ENCODE results near the gene CCDC40.

DNA sequence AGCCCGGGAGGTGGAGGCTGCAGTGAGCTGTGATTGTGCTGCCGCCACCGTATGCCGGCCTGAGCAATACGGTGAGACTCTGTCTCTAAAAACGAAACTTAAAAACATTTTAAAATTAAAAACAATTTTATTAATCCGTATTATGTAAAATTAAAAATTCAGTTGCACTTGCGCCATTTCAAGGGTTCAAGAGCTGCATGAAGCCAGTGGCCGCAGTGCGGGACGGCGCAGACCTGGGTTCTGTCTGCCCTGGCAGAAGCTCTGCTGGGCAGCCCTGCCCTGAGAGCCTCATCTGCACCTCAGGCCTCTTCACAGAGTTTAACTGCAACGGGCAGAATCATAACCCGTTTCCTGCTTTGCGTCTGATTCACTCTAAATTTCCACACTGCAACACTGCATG is 32.5 kb upstream of the CCDC40 start:
- no peak for TF ChIP-seq EZH2 (IDR thresholded peaks at IDR 0.05; ENCODE audit: borderline replicate concordance, low read length)
- TF ChIP-seq, protein P1, sequence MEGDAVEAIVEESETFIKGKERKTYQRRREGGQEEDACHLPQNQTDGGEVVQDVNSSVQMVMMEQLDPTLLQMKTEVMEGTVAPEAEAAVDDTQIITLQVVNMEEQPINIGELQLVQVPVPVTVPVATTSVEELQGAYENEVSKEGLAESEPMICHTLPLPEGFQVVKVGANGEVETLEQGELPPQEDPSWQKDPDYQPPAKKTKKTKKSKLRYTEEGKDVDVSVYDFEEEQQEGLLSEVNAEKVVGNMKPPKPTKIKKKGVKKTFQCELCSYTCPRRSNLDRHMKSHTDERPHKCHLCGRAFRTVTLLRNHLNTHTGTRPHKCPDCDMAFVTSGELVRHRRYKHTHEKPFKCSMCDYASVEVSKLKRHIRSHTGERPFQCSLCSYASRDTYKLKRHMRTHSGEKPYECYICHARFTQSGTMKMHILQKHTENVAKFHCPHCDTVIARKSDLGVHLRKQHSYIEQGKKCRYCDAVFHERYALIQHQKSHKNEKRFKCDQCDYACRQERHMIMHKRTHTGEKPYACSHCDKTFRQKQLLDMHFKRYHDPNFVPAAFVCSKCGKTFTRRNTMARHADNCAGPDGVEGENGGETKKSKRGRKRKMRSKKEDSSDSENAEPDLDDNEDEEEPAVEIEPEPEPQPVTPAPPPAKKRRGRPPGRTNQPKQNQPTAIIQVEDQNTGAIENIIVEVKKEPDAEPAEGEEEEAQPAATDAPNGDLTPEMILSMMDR (conservative IDR thresholded peaks at IDR 0.05 in 1 of 2, IDR thresholded peaks at IDR 0.05 in 1 of 2; ENCODE audit: extremely low read depth in 1 of 2, insufficient read depth in 1 of 2, low read depth in 1 of 2, low read length in 2 of 2) = no peak
